ENCODE measurements around the gene ZFPM1.

- TF ChIP-seq CEBPB (IDR thresholded peaks at IDR 0.05; ENCODE audit: low read depth) (no peak), CTCF (IDR thresholded peaks at IDR 0.05 in 2 of 3, conservative IDR thresholded peaks at IDR 0.05 in 1 of 3; ENCODE audit: borderline replicate concordance in 1 of 3, insufficient read depth in 1 of 3, low read depth in 2 of 3, low read length in 2 of 3) (no peak), POLR2A (IDR thresholded peaks at IDR 0.05; ENCODE audit: borderline replicate concordance, extremely low read depth, insufficient read depth, insufficient read length) (no peak), MAX (IDR thresholded peaks at IDR 0.05) (no peak), SRF (IDR thresholded peaks at IDR 0.05; ENCODE audit: low read depth) (no peak), TCF7L2 (IDR thresholded peaks at IDR 0.05; ENCODE audit: borderline replicate concordance, extremely low read depth, insufficient read depth, insufficient read length) (no peak), ZBTB33 (IDR thresholded peaks at IDR 0.05; ENCODE audit: extremely low read depth, insufficient replicate concordance, low read length) (no peak), EZH2 (IDR thresholded peaks at IDR 0.05) (no peak), JUND (IDR thresholded peaks at IDR 0.05) (no peak), POLR2AphosphoS5 (IDR thresholded peaks at IDR 0.05; ENCODE audit: low read depth, low read length) (no peak)
Measured at GRCh38 chr16:88503374-88503770, 50.3 kb downstream of the ZFPM1 start.

All from HCT116 (cell line).